Mononuclear cell (primary cell): Measurements from ENCODE around the gene MANBA. TPM values are rescaled to one million over a fixed set of nuclear protein-coding genes. Genes with fewer than 3 reads are reported as not detected.
A peak's percentile ranks its signal among the peaks of the same experiment; 100 is the strongest.

Experiments used
- H3K27me3 ChIP-seq: 2 replicates; pipeline ENCODE4 v1.6.0; 2011; ENCODE audit warnings: low read length, control low read depth; ENCODE audit not compliant: insufficient read depth
- H3K4me1 ChIP-seq: 2 replicates; pipeline ENCODE4 v1.5.1; 2011; ENCODE audit warnings: mild to moderate bottlenecking, low read length, control low read depth; ENCODE audit not compliant: insufficient read depth
- H3K4me3 ChIP-seq: 2 replicates; pipeline ENCODE4 v1.5.1; 2011; ENCODE audit warnings: mild to moderate bottlenecking, low read length, moderate library complexity
- H3K9me3 ChIP-seq: 2 replicates; pipeline ENCODE4 v1.5.1; 2011; ENCODE audit warnings: low read depth, mild to moderate bottlenecking, control low read depth, low read length
- total RNA-seq: library from RNA; depleted of rRNA; stranded (reverse); fragments of >200 nt; gene quantifications from one replicate; pipeline ENCODE4 v1.2.3, GENCODE V29; 2012

MANBA gene
- 82.6 TPM for total RNA-seq

- Histone ChIP-seq H3K4me3 (peak within 1 kb of the TSS; percentile 74), H3K27me3 (no peaks in the 10 kb centered on the region), H3K9me3 (no peaks in the 10 kb centered on the region), H3K4me1 (peaks cover 43% of the 10 kb centered on the region)
Observed at GRCh38 chr4:102760645-102761295, at the start of gene MANBA. Gene MANBA (minus strand): TSS chr4:102760968. CDS start chr4:102760894, 74 bp downstream.

DNA sequence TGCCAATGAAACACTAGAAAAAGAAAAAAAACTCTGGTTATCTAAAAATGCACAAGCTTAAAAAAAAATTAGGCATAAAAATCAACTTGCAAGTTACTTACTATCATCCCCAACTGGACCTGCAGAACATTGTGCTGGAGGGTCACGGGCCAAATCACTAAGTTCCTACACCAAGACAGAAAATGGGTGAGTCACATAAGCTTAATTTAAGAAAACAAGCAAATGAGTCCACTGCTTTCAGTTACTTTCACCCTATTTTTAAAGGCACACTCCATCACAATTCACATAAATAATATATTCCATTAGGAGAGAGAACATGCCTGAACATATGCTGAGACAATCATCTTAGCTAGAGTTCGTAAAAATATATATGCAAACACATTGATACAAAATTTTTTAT is 48.9 kb upstream of the MANBA start:
- peaks cover 42% of the 10 kb centered on the region for H3K4me1 ChIP-seq
- no peak overlapping the region for H3K4me3 ChIP-seq
- H3K27me3 ChIP-seq: no peaks in the 10 kb centered on the region
- no peaks in the 10 kb centered on the region for H3K9me3 ChIP-seq

- no peaks in the 10 kb centered on the region for H3K9me3 ChIP-seq
- no peak overlapping the region for H3K4me3 ChIP-seq
- H3K4me1 ChIP-seq: peaks cover 37% of the 10 kb centered on the region
- H3K27me3 ChIP-seq: no peaks in the 10 kb centered on the region
Observed at GRCh38 chr4:102809190-102809589, 48.4 kb upstream of the MANBA start.

- H3K9me3 ChIP-seq: no peaks in the 10 kb centered on the region
- no peak overlapping the region for H3K4me3 ChIP-seq
- H3K27me3 ChIP-seq: no peaks in the 10 kb centered on the region
- peaks cover 28% of the 10 kb centered on the region for H3K4me1 ChIP-seq
Observed at GRCh38 chr4:102808009-102808408, 47.2 kb upstream of the MANBA start.

- Histone ChIP-seq H3K9me3 (no peaks in the 10 kb centered on the region), H3K4me3 (no peak overlapping the region), H3K4me1 (peaks cover 25% of the 10 kb centered on the region)
Observed at GRCh38 chr4:102807345-102807744, 46.6 kb upstream of the MANBA start.

GRCh38 chr4:102799816-102800215 is 39.0 kb upstream of the MANBA start:
- no peaks in the 10 kb centered on the region for H3K4me1 ChIP-seq
- H3K27me3 ChIP-seq: no peaks in the 10 kb centered on the region
- H3K4me3 ChIP-seq: no peak overlapping the region
- no peaks in the 10 kb centered on the region for H3K9me3 ChIP-seq

More at GRCh38 chr4:102807345-102807744, 46.6 kb upstream of the MANBA start:
- no peaks in the 10 kb centered on the region for H3K27me3 ChIP-seq

GRCh38 chr4:102794999-102795398 is 34.2 kb upstream of the MANBA start:
- Histone ChIP-seq H3K27me3 (no peaks in the 10 kb centered on the region), H3K4me3 (no peak overlapping the region), H3K4me1 (no peaks in the 10 kb centered on the region), H3K9me3 (no peaks in the 10 kb centered on the region)

DNA sequence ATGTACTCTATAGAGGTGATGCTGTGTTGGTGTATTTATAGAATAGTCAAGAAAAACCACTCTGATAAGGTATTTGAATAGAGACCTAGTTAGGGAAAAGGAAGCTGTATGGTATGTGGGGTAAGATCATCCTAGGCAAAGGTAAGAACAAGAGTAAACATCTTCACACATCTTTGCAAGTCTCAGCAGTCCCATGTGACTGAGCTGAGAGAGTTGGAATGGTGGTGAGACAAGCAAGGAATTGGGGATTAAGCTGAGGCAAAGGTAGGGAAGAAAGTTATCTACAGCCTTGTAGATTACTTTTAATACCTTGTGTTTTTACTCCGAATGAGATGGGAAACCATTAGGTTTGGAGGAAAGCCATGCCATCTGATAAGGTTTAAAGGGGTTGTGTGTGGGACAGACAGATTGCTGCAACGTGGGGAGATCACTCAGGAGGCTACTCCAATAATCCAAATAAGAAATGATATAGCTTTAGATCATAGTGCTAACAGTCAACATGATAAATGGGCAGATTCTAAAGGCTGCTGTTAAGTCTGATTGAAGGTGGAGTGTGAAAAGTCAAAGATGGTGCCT is 31.7 kb upstream of the MANBA start:
- no peaks in the 10 kb centered on the region for H3K9me3 ChIP-seq
- H3K4me1 ChIP-seq: no peaks in the 10 kb centered on the region
- no peak overlapping the region for H3K4me3 ChIP-seq

GRCh38 chr4:102791318-102791835 is 30.6 kb upstream of the MANBA start:
- Histone ChIP-seq H3K4me3 (no peak overlapping the region), H3K27me3 (no peaks in the 10 kb centered on the region), H3K9me3 (no peaks in the 10 kb centered on the region), H3K4me1 (no peaks in the 10 kb centered on the region)

More for the DNA sequence above, 31.7 kb upstream of the MANBA start:
- no peaks in the 10 kb centered on the region for H3K27me3 ChIP-seq

- Histone ChIP-seq H3K9me3 (no peaks in the 10 kb centered on the region), H3K4me1 (no peaks in the 10 kb centered on the region), H3K27me3 (no peaks in the 10 kb centered on the region), H3K4me3 (no peak overlapping the region)
Observed at GRCh38 chr4:102789317-102789717, 28.5 kb upstream of the MANBA start.

- H3K4me3 ChIP-seq: no peak overlapping the region
- H3K9me3 ChIP-seq: no peaks in the 10 kb centered on the region
- no peaks in the 10 kb centered on the region for H3K4me1 ChIP-seq
- H3K27me3 ChIP-seq: no peaks in the 10 kb centered on the region
Observed at GRCh38 chr4:102787944-102788343, 27.2 kb upstream of the MANBA start.

DNA sequence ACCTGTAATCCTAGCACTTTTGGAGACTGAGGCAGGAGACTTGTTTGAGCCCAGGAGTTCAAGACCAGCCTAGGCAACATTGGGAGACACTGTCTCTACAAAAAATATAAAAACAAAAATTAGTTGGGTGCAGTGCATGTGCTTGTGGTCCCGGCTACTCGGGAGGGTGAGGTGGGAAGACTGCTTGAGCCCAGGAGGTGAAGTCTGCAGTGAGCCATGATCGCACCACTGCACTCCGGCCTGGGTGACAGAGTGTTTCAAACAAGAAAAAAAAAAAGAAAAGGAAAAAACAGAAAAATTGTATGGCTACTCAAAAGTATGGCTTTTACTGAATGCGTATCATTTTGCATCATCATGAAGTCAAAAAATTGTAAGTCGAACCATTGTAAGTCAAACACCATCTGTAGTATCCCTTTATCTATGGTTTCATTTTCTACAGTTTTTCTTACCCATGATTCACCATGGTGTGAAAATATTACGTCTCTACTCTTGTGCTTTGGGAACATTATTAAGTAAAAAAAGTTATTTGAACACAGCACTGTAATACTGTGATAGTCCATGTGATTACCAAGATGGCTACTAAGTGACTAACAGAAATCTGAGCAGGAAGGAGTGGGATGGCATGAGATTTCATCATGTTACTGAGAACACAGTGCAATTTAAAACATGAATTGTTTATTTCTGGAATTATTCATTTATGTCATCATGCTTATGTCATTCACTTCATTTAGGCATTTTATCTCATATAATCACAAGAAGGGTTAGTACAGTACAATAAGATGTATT is 26.5 kb upstream of the MANBA start:
- H3K4me3 ChIP-seq: no peak overlapping the region
- no peaks in the 10 kb centered on the region for H3K4me1 ChIP-seq
- H3K27me3 ChIP-seq: no peaks in the 10 kb centered on the region
- H3K9me3 ChIP-seq: no peaks in the 10 kb centered on the region

DNA sequence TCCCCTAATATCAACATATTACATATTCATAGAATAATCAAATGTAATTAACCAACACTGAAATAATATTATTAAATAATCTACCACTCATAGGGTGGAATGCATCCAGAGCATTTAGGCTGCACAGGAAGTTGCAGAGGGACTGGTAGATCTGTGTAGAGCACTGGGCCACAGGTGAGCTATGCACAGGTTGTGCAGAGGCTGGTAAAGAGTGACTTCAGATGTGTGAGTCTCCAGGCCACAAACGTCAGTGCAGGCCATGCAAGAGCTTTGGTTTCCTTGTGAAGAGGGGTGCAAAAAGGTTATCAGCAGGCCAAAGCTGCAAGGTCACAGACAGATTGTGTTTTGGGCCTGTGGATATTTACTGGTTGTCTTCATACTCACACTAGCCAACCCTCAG is 25.5 kb upstream of the MANBA start:
- Histone ChIP-seq H3K4me1 (no peaks in the 10 kb centered on the region), H3K4me3 (no peak overlapping the region), H3K9me3 (no peaks in the 10 kb centered on the region), H3K27me3 (no peaks in the 10 kb centered on the region)

DNA sequence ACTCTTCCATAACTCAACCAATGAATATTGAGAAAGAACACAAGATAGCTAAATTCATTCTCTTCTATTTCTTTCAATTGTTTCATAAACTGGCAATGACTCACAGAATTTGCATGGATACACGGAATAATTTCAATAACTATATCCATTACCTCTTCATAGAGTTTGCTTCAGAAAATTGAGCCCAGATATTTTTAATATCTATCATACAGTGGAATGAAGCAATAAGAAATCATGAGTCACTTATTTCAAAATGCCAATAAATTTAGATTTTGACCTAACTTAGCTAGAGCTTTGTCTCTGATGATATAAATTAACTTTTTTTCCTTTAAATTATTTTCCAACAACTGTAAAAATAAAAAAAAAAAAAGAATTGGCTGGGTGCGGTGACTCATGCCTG is 22.2 kb upstream of the MANBA start:
- Histone ChIP-seq H3K9me3 (no peaks in the 10 kb centered on the region), H3K4me1 (peaks cover 17% of the 10 kb centered on the region), H3K27me3 (no peaks in the 10 kb centered on the region), H3K4me3 (no peak overlapping the region)

DNA sequence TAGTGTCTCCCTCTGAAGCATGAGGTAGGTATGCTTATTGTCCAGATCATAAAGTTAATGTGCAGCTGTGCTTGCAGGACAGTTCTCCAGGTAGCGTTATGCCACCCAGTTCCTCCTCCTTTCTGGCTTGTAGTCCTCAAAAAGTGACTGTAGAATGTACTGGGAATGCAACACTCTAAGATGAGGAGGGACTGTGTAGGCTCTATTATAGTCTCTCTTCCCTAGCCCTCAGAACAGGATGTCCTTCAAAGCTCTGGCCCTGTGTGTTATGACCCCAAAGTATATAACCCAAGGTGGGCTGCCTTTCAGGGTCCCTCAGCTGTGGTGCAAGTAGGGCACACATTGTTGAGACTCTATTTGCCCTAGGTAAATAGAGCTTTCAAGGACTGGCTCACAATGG is 20.8 kb upstream of the MANBA start:
- no peaks in the 10 kb centered on the region for H3K9me3 ChIP-seq

More for the DNA sequence above, 20.8 kb upstream of the MANBA start:
- H3K4me1 ChIP-seq: peaks cover 17% of the 10 kb centered on the region
- H3K27me3 ChIP-seq: no peaks in the 10 kb centered on the region
- H3K4me3 ChIP-seq: no peak overlapping the region
